Measurements from ENCODE around the gene FKBP1A. TPM values are rescaled to one million over a fixed set of nuclear protein-coding genes. Genes with fewer than 3 reads are reported as not detected.

Gene FKBP1A
- total and polyA plus RNA-seq, 4 donors, result 145 to 465 (median 277) TPM

DNA sequence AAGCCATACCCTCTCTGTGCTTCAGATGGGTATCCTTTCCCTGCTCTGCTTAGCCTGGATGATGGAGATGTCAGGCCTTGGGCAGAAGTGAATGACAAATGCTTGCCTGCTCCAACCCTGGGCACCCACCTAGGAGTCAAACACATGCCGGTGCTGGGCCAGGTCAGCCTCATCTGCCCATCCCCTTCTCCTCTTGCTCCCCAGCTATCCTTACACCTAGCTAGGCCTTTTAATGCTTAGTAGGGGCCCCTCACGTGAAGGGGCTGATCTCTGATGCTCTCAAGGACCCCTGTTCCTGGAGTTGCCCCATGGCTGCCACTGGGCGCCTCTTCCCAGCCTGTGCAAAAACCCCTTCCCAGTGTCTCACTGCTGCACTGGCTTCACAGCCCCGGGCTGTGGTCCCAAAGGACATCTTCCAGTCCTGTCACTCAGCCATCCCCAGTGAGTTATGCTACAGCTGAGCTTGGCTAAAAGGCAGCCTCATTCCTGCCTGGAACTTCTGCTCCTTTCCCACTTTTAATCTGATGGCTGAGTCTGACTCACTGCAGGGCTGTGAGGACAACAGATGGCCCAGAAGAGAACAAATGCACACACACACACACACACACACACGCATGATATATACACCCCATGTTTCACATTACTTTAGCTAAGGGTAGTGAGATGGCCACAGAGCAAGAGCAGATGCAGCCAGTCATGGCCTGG lies 51.1 kb downstream of the FKBP1A start:
- no peaks in the 10 kb centered on the region for H3K27me3 ChIP-seq (ENCODE audit: control insufficient read depth in 3 of 3, insufficient read depth in 3 of 3, low read length in 2 of 3)
- ATAC-seq (ENCODE audit: insufficient read depth, low FRiP score) (no peak), DNase-seq (no peak)
- H3K4me1 ChIP-seq (ENCODE audit: control insufficient read depth in 5 of 5, insufficient read depth in 5 of 5, low read length in 5 of 5), result peaks cover 0 to 11% (median 2%) of the 10 kb centered on the region in 5 donors
- H3K36me3 ChIP-seq (ENCODE audit: control insufficient read depth in 4 of 4, insufficient read depth in 4 of 4, low read length in 4 of 4), result no peaks in the 10 kb centered on the region
- no peak overlapping the region for H3K27ac ChIP-seq (ENCODE audit: low read depth in 1 of 2, low read length in 1 of 2)
- WGBS, 2 donors, result 91 to 92% methylated on average over 5 of the region's 5 CpGs
- H3K4me3 ChIP-seq, result no peak overlapping the region
- no peaks in the 10 kb centered on the region for H3K9me3 ChIP-seq (ENCODE audit: control insufficient read depth in 4 of 4, insufficient read depth in 3 of 4, low read length in 3 of 4)
- H3K9ac ChIP-seq (ENCODE audit: insufficient read depth in 1 of 2, low read length in 2 of 2), result no peak overlapping the region
- TF ChIP-seq, protein P1, sequence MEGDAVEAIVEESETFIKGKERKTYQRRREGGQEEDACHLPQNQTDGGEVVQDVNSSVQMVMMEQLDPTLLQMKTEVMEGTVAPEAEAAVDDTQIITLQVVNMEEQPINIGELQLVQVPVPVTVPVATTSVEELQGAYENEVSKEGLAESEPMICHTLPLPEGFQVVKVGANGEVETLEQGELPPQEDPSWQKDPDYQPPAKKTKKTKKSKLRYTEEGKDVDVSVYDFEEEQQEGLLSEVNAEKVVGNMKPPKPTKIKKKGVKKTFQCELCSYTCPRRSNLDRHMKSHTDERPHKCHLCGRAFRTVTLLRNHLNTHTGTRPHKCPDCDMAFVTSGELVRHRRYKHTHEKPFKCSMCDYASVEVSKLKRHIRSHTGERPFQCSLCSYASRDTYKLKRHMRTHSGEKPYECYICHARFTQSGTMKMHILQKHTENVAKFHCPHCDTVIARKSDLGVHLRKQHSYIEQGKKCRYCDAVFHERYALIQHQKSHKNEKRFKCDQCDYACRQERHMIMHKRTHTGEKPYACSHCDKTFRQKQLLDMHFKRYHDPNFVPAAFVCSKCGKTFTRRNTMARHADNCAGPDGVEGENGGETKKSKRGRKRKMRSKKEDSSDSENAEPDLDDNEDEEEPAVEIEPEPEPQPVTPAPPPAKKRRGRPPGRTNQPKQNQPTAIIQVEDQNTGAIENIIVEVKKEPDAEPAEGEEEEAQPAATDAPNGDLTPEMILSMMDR (IDR thresholded peaks at IDR 0.05; ENCODE audit: control extremely low read depth, extremely low read depth), result no peak

DNA sequence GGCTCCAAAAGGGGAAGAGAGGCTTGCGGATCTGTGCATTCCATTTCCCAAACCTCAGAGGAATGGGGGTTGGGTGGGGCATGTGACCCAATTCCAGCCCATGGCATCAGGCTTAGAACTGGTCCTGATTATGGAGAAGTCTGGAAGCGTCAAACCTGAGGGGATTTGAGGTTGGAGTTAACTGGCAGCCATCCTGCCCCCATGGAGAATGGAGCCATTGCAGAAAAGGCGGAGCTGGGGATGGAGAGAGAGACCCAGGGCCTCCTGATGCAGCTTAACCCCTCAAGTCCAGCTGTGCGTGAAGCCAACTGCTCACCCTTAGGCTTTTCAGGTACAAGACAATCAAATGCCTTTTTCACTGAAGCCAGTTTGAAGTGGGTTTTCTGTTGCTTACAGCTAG lies 54.1 kb downstream of the FKBP1A start:
- peaks cover 0 to 16% (median 5%) of the 10 kb centered on the region in 5 donors for H3K4me1 ChIP-seq (ENCODE audit: control insufficient read depth in 5 of 5, insufficient read depth in 5 of 5, low read length in 5 of 5)
- H3K9ac ChIP-seq (ENCODE audit: insufficient read depth in 1 of 2, low read length in 2 of 2), result no peak overlapping the region
- H3K4me3 ChIP-seq, result no peak overlapping the region
- H3K27me3 ChIP-seq (ENCODE audit: control insufficient read depth in 3 of 3, insufficient read depth in 3 of 3, low read length in 2 of 3), result no peaks in the 10 kb centered on the region
- ATAC-seq (ENCODE audit: insufficient read depth, low FRiP score) (no peak), DNase-seq (no peak)
- 88 to 92% methylated on average over 4 of the region's 4 CpGs for WGBS, 2 donors
- TF ChIP-seq, protein P1 (IDR thresholded peaks at IDR 0.05; ENCODE audit: control extremely low read depth, extremely low read depth), result no peak
- no peaks in the 10 kb centered on the region for H3K9me3 ChIP-seq (ENCODE audit: control insufficient read depth in 4 of 4, insufficient read depth in 3 of 4, low read length in 3 of 4)
- no peaks in the 10 kb centered on the region for H3K36me3 ChIP-seq (ENCODE audit: control insufficient read depth in 4 of 4, insufficient read depth in 4 of 4, low read length in 4 of 4)
- H3K27ac ChIP-seq (ENCODE audit: low read depth in 1 of 2, low read length in 1 of 2), result peak overlapping the region in 1 of 2 donors; percentile 0

DNA sequence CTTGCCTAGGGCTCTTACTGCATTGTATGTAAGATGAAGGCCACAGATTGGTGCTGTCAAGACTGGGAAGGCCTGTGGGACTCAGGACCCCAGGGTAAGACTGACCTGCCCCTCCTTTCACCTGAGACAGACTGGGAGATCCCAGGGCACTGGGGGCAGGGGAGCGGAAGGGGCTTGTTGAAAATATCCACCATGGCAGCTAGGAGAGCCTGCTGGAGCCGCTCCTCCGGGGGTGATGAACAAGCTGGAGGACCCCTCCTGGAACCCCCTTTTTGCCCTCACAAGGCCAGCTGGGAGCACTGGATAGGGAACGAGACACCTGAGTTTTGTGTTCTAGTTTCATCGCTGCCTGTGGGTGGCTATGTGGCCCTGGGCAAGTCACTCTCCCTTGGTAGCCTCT lies 54.8 kb downstream of the FKBP1A start:
- H3K4me1 ChIP-seq (ENCODE audit: control insufficient read depth in 5 of 5, insufficient read depth in 5 of 5, low read length in 5 of 5), result peaks cover 0 to 22% (median 5%) of the 10 kb centered on the region in 5 donors
- ATAC-seq (ENCODE audit: insufficient read depth, low FRiP score) (no peak), DNase-seq (no peak)
- 99 to 100% methylated on average over 5 of the region's 5 CpGs for WGBS, 2 donors
- H3K9ac ChIP-seq (ENCODE audit: insufficient read depth in 1 of 2, low read length in 2 of 2), result no peak overlapping the region
- no peaks in the 10 kb centered on the region for H3K36me3 ChIP-seq (ENCODE audit: control insufficient read depth in 4 of 4, insufficient read depth in 4 of 4, low read length in 4 of 4)
- no peaks in the 10 kb centered on the region for H3K9me3 ChIP-seq (ENCODE audit: control insufficient read depth in 4 of 4, insufficient read depth in 3 of 4, low read length in 3 of 4)
- no peaks in the 10 kb centered on the region for H3K27me3 ChIP-seq (ENCODE audit: control insufficient read depth in 3 of 3, insufficient read depth in 3 of 3, low read length in 2 of 3)
- peak overlapping the region; percentile 58 to 70 for H3K27ac ChIP-seq (ENCODE audit: low read depth in 1 of 2, low read length in 1 of 2)
- TF ChIP-seq, protein P1 (IDR thresholded peaks at IDR 0.05; ENCODE audit: control extremely low read depth, extremely low read depth), result no peak
- H3K4me3 ChIP-seq, result no peak overlapping the region

Data from lung (tissue), 12 donors.